ENCODE measurements around the gene SLC6A3.

DNA sequence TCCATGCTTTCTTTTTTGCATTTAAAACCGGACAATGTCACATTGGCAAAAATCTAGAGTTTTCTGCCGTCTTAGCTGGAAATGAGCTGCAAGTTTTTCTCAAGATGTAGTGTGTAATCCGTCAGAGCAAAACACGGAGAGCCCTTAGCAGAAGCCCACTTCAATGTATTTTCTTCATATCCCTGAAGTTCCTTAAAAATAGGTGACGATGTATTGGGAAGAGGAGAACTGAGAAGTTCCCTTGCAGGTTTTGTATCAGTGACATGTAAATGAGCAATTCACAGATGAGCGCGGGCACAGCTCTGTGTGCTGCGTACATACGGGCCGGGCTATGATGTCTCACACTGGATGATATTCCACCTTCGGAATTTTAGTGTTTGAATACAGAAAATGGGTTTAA lies 85.5 kb downstream of the SLC6A3 start:
- TF ChIP-seq POLR2A (IDR thresholded peaks at IDR 0.05; ENCODE audit: low read length), result no peak
- TF ChIP-seq GATA1 (IDR thresholded peaks at IDR 0.05; ENCODE audit: low read depth, low read length), result no peak
